GM18508 (cell line): Measurements from ENCODE around the gene GALNT10.
A peak's percentile ranks its signal among the peaks of the same experiment; 100 is the strongest.

Experiments
- ATAC-seq: cut with Tn5 transposase; IDR thresholded peaks from one replicate; pipeline ENCODE4 v1.9.1; 2021; ENCODE audit warnings: moderate number of reproducible peaks; ENCODE audit not compliant: insufficient read depth, unreplicated experiment

Gene GALNT10

DNA sequence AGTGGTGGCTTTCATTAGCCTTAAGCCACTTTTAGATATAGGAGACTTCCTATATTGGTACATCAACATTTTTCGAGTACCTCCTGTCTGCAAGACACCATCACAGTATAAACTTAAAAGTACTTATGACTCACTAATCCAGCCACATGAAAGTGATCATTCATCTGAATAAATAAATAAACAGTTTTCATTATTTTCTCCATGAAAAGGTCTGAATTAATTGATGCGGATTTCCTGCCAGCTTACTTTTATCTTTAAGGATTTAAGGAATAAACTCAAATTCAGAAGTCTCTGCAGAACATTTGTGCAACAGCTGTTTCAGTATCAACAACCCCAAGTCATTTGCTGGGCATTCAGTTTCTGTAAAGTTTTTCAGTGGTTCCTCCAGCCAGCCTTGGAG lies 259.3 kb downstream of the GALNT10 start:
- ATAC-seq: no peak

DNA sequence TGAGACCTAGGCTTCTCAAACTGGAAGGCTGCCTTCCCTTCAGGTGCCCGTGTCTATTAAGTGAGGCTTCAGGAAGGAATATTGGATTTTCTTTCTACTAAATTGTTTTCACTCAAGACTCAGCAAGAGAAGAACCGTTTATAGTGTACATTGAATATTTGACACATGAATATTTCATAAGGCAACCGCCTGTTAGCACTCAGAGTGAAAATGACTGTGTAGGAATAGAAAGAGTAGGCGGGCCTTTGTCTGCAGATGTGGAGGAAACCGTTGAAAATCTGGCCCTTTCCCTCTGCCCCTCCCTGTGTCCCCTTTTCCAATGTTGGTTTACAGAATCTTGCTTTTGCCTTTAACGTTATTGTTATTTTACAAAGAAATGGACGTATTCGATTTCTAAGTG lies 261.4 kb downstream of the GALNT10 start:
- ATAC-seq: no peak

DNA sequence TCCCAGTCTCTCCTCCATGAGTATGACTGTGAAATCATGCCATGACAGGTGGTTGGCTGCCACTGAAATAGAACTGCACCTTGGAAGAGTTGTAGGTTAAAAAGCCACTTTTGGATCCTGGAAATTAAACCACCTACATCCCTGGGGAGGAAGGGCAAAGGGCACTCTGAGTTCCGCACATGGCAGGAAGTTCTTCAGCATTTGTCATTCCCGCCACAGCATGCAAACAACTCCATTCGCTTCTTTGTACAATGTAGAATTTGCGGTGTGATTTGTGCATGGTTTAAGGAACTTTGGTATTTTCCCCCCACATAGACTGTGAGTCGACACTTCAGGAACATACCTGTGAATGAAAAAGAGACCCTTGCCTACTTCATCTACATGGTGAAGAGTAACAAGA lies 265.1 kb downstream of the GALNT10 start:
- ATAC-seq: no peak

DNA sequence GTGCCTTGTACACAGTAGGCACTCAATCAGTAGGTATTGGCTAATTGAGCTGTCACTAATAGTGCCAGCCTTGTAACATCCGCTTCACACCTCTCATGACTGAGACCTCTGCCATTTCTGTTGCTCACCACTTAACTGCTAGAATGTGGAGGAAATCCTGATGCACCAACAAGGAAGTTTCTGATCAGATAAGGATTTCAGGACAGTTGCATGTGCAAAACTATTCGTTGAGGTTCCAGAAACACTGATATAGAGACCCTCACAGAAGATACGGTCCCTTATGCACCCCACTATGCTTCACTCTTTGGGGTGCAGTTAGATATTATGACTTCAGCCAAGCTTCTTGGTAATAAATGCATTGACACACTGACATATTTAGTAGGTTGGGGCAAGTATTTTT lies 266.0 kb downstream of the GALNT10 start:
- ATAC-seq: no peak

DNA sequence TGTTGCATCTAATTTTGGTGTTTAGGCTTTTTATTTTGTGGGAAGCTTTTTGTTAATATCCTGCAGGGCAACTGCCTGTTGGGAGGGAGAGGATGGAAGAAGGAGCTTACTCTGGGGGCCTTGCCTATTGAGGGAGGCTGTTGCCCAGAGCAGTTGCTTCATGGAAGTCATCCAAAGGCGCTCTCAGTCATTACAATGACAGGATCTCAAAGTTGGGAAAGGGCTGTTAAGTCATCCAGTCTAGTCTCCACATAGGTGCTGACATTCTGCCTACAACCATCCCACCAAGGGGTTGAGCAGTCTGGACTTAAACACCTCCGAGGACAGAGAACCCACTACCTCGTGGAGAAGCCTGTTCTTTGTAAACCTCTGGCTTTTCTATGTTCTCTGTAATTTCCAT lies 268.5 kb downstream of the GALNT10 start:
- ATAC-seq: no peak

DNA sequence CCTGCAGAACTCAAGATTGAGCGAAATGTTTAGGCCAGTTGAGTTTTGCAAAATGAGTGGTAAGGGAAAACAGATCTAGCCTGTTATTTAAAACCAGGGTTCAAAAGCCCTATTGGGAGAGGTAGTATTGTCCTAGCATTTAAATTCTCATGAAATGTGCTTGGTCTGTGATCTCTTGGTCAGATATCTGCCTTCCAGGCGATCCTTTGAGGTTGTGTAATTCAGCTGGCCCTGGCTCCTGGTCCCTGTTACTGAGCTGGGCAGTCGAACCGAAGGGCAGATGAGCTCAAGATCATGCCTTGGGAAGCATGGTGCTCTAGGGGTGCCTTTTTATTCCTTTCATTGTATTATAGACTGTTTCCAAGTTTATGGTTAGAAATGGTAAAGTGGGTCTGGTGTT lies 269.6 kb downstream of the GALNT10 start:
- no peak for ATAC-seq

DNA sequence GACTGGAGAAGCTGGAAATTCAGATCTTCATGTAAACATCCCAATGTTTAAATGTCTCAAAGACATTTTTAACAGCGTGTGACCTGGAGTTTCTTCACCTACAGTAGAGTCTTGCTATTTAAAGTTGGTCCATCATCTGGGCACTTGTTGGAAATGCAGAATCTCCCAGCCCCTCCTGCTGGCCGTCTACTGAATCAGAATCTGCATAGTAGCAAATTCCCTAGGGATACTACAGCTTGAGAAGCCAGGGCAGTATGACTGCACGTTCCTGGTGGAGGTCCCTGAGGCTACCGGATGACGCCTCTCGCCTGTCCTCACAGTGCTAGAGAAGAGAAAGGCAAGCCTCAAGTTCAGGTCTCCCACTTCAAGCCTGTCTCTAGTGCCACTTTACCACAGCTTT lies 271.0 kb downstream of the GALNT10 start:
- no peak for ATAC-seq

DNA sequence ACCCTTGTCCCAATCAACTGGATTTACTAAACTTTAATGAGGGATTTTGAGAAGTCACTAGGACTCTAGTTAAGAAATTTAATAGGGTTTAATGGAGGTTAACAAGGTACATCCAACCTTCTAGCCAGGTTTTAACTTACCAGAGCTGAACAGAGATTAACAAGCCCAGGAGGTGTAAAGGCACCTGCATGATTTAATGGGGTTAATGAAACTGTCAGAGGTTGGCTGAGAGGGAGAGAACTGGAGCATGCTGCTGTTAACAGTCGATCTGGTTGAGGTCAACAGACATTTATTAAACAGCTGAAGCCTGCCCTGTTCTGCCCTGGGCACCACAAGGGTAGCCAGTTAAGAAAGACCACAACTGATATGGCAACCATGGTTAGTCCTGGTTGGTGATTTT lies 273.9 kb downstream of the GALNT10 start:
- ATAC-seq: no peak

DNA sequence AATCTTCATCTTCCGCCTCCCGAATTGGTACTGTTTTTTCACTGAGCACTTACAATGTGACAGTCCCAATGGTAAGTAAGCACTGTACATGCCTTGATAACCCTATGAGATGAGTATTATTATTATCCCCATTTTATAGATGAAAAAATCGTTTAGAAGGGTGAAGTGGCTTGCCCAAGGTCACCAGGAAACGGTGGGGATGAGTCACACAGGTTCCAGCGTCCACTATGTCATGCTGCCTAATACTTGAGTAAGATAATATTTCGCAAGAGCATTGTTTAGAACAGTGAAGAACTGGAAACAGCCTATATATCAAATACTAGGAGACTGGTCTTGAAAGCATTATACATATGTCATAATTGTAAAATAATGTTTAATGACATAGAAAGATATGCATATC lies 274.6 kb downstream of the GALNT10 start:
- ATAC-seq: no peak

DNA sequence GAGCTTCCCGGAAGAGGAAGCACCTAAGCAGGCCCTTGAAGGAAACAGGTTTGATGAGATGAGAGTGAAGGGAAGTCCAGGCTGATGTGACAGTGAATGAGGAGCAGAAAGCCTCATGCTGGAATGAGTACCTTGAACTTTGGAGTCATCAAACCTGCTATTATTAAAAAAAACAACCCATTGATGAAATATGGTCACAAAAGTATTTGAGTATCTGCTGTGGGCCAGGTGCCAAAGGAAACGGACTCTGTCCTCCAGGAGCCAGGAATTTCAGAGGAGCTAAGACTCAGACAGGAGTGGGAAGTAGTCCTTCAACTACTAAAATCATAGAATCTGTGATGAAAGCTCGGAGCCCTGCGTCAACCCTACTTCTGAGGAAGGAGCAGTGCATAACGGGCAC lies 275.6 kb downstream of the GALNT10 start:
- no peak for ATAC-seq

DNA sequence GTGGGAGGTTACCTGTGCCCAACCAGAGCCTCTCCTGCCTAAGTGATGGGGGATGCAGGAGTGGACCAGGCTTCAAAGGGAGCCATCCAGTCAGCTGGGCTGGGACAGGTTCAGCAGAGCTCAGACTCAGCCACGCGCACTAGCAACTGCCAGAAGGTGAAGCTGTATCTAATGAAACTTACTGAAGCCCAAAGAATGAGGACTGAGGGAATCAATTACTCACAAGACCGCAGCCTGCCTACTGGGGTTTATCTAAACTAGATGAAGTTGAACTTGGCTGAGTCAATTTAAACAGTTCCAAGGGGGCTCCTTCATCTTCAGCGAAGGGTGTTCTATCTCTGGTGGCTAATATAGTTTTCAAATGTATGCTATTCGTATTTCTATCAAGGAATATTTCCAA lies 276.1 kb downstream of the GALNT10 start:
- no peak for ATAC-seq

DNA sequence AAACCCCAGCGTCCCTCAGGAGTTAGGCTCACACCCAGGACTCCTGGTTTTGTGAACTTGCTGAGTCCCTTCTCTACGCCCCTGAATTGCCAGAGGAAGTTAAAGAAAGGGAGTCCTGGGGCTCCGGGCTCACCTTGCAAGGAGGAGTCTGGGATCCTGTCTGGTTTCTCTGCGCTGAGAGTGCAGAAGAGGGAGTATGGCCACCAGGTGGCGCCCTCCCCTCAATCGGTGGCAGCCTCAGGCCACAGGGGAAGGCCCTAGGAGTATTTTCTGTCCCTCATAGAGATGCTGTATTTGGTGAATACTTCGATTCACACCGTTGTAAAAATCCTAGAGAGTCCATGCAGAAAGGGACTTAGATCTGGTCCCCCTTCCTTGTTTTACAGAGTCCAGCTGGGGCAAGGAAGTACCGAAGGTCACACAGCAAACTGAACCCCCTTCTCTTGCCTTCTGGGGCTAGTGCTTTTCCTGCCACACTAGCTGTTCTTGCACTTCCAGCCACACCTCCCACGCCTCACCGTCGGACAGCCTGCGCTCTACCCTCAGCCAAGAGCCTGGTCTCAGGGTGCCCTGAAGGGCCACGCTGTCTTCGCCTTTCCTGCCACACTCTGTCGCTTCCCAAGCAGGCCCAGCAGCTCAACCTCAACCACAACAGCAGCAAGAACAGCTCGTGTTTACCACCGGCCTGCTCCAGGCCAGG lies 277.3 kb downstream of the GALNT10 start:
- ATAC-seq: peak; percentile 90

DNA sequence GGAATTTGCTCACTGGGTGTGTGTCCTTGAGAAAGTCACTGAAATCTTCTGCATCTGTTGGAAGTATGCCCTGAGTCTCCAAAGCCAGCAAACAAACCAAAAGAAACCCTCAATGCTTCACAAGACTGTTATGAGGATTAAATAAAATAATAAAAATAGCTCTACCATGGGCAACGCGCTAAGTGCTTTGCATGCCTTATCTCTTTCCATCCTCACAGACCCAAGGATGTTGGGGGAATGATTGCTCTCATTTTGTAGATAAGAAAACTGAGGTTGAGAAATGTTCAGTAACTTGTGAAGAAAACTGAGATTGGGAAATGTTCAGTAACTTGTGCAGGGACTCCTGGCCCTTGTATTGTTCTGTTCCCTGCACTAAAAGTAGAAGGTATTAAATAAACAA lies 279.6 kb downstream of the GALNT10 start:
- no peak for ATAC-seq
